ENCODE results near the gene COMMD10. TPM values are rescaled to one million over a fixed set of nuclear protein-coding genes. Genes with fewer than 3 reads are reported as not detected.

Gene COMMD10
- total and polyA plus RNA-seq, 2 of the 8 experiments (the other 6 are each of a cell fraction or from before 2014, with no cell fraction given): 16.5 to 43.4 TPM

DNA sequence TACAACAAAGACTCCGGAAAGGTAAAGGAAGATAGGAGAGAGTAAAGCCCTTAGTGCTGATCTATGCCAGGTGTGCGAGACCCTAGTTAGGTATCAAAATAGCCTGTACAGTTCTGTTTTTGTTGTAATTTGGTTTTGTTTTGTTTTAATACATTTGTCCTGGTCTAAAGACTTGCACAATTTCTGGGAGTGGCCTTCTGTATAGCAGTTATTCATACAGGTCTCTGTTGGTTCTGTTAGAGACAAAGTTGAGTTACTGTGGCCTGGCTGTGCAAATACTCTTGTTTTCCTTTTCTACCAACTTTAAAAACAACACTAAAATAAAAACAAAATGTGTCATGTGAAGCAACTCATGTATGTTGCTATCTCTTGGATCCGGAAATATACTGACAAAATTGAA, 163.6 kb downstream of the COMMD10 start:
- H4K91ac ChIP-seq (replicated peaks; ENCODE audit: insufficient read length, low read length): no peak overlapping the region
- H2BK20ac ChIP-seq (ENCODE audit: low read length): no peak overlapping the region
- POLR2A ChIA-PET (ENCODE audit: partially characterized antibody): no interaction called here
- H3K18ac ChIP-seq (ENCODE audit: extremely low read depth, low read length): no peak overlapping the region
- H3K4ac ChIP-seq (replicated peaks; ENCODE audit: insufficient read length, low read depth, low read length): no peak overlapping the region
- H3K4me2 ChIP-seq (ENCODE audit: insufficient read depth in 1 of 2, low read depth in 2 of 2, low read length in 2 of 2): no peak overlapping the region
- H2BK5ac ChIP-seq (ENCODE audit: low read depth, low read length): no peak overlapping the region
- H4K5ac ChIP-seq (ENCODE audit: insufficient read length, low read depth, low read length): no peak overlapping the region
- no peak overlapping the region for H3K9ac ChIP-seq (replicated peaks in 1 of 4; ENCODE audit: extremely low read depth in 1 of 4, low read depth in 3 of 4, low read length in 3 of 4)
- no peaks in the 10 kb centered on the region for H4K20me1 ChIP-seq (replicated peaks in 1 of 2; ENCODE audit: control insufficient read depth in 1 of 2, insufficient read depth in 2 of 2, low read length in 2 of 2)
- FAIRE-seq (no peak), DNase-seq (ENCODE audit: low read depth in 1 of 2, low spot score in 2 of 2) (no peak)
- H2AK5ac ChIP-seq (ENCODE audit: low read depth, low read length): no peak overlapping the region
- no peak overlapping the region for H3K4me3 ChIP-seq (ENCODE audit: extremely low read depth in 1 of 4, insufficient read depth in 2 of 4, low read depth in 3 of 4, low read length in 4 of 4)
- no peaks in the 10 kb centered on the region for H3K79me2 ChIP-seq (ENCODE audit: control insufficient read depth in 1 of 2, insufficient read depth in 2 of 2, low read length in 2 of 2)
- H3K23me2 ChIP-seq (ENCODE audit: low read depth, low read length): no peaks in the 10 kb centered on the region
- no peak overlapping the region for H2BK120ac ChIP-seq (replicated peaks; ENCODE audit: low read depth, low read length)
- H2BK15ac ChIP-seq (ENCODE audit: low read length): no peak overlapping the region
- no peaks in the 10 kb centered on the region for H3K4me1 ChIP-seq (replicated peaks in 1 of 4; ENCODE audit: control insufficient read depth in 3 of 4, insufficient read depth in 4 of 4, low read length in 3 of 4)
- no peak overlapping the region for H3K23ac ChIP-seq (ENCODE audit: insufficient read length)
- no peak overlapping the region for H3K56ac ChIP-seq (replicated peaks; ENCODE audit: insufficient read length, low read depth, low read length)
- H3K27ac ChIP-seq (ENCODE audit: low read depth, low read length): no peak overlapping the region
- H3K79me1 ChIP-seq (ENCODE audit: low read depth, low read length): no peaks in the 10 kb centered on the region
- H3K9me3 ChIP-seq (ENCODE audit: insufficient read depth in 2 of 2, low read depth in 1 of 2, low read length in 1 of 2): no peaks in the 10 kb centered on the region; a peak in 1 of 4 replicates
- H3K27me3 ChIP-seq (replicated peaks in 1 of 4; ENCODE audit: control insufficient read depth in 3 of 4, extremely low read depth in 1 of 4, insufficient read depth in 3 of 4, low read length in 3 of 4): no peaks in the 10 kb centered on the region
- no peak overlapping the region for H2BK12ac ChIP-seq (ENCODE audit: low read depth, low read length)
- H2AFZ ChIP-seq (ENCODE audit: low read length): no peak overlapping the region
- no peak overlapping the region for H3K14ac ChIP-seq (ENCODE audit: insufficient read length)
- peaks cover 0 to 3% (median 0%) of the 10 kb centered on the region in 4 experiments; a peak in 1 of 8 replicates for H3K36me3 ChIP-seq (ENCODE audit: control insufficient read depth in 2 of 4, insufficient read depth in 4 of 4, low read length in 3 of 4)
- CTCF ChIA-PET (ENCODE audit: partially characterized antibody): interaction anchor here (1.5 to 2.2 kb wide), 2 partner anchors 9 to 49 kb away, joined by 3 to 5 read pairs; no protein-coding TSS in a partner anchor
- 93% methylated on average over 3 of the region's 3 CpGs; no CpG with 5 or more reads in 1 of the 2 experiments for WGBS, 2 experiments (ENCODE audit: extremely low coverage in 1 of 2, insufficient coverage in 1 of 2, insufficient read length in 1 of 2, insufficient replicate concordance in 2 of 2, low coverage in 1 of 2, low lambda C conversion rate in 2 of 2, missing lambda C conversion rate in 1 of 2)
- H4K8ac ChIP-seq (ENCODE audit: extremely low read depth, insufficient read depth, low read length): no peak overlapping the region
- TF ChIP-seq EGR1 (IDR thresholded peaks at IDR 0.05; ENCODE audit: borderline replicate concordance, low read depth, low read length): no peak
- no peak for TF ChIP-seq SP1 (IDR thresholded peaks at IDR 0.05; ENCODE audit: low read depth, low read length)
- no peak for TF ChIP-seq YY1 (IDR thresholded peaks at IDR 0.05; ENCODE audit: low read depth, low read length)
- no peak for TF ChIP-seq KDM4A (IDR thresholded peaks at IDR 0.05; ENCODE audit: low read depth, low read length, severe bottlenecking)
- TF ChIP-seq TAF7 (optimal IDR thresholded peaks at IDR 0.05; ENCODE audit: borderline replicate concordance, low read depth, low read length): no peak
- TF ChIP-seq, protein P1, sequence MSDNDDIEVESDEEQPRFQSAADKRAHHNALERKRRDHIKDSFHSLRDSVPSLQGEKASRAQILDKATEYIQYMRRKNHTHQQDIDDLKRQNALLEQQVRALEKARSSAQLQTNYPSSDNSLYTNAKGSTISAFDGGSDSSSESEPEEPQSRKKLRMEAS (IDR thresholded peaks at IDR 0.05): no peak
- no peak for TF ChIP-seq PHF8 (conservative IDR thresholded peaks at IDR 0.05; ENCODE audit: low read depth, low read length)
- TF ChIP-seq HDAC6 (IDR thresholded peaks at IDR 0.05; ENCODE audit: low read depth, low read length): no peak
- no peak for TF ChIP-seq SIX5 (IDR thresholded peaks at IDR 0.05; ENCODE audit: low read depth, low read length)
- no peak for TF ChIP-seq POLR2A (IDR thresholded peaks at IDR 0.05; ENCODE audit: control extremely low read depth in 1 of 2, low read depth in 2 of 2, low read length in 2 of 2)
- no peak for TF ChIP-seq SP4 (IDR thresholded peaks at IDR 0.05; ENCODE audit: low read length)
- TF ChIP-seq EP300 (IDR thresholded peaks at IDR 0.05; ENCODE audit: borderline replicate concordance in 1 of 2, low read depth in 2 of 2, low read length in 2 of 2): no peak

All from H1 (cell line).